ENCODE data around the gene RTKN. TPM values are rescaled to one million over a fixed set of nuclear protein-coding genes. Genes with fewer than 3 reads are reported as not detected.
"Not testable (repeated sequence)": the region's sequence is repeated elsewhere in the genome, so short reads cannot be mapped to it uniquely, and the experiment has no call there.

RTKN gene
- total RNA-seq, 2 experiments from 2014 or later = 1.8 to 2.5 TPM

DNA sequence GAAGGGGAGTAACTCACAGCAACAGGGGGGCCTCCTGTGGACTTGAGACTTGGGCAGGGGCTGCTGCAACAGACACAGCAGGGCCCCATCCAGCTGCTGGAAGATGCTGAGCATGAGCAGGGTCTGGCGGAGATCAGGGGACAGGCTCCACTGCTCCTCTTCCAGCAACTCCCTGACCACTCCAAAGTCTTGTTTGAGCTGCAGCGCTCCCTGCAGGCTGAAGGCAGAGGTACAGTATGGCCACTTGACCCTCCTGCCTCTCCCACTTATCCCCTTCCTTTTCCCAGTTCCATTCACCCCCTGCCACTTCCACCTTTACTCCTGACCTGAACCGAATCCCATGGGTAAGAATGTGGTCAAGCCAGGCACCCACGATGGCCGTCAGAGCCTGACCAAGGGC is 33.2 kb upstream of the RTKN start:
- Mint-ChIP-seq H3K4me3 (no peak overlapping the region), H3K36me3 (ENCODE audit: low read depth) (peaks cover 27% of the 10 kb centered on the region), H3K27me3 (no peaks in the 10 kb centered on the region), H3K27ac (no peak overlapping the region), H3K9me3 (ENCODE audit: low read depth) (no peaks in the 10 kb centered on the region), H3K4me1 (peaks cover 22% of the 10 kb centered on the region)
- ATAC-seq (no peak), DNase-seq (peak; percentile 28)
- ChIA-PET CTCF (interaction anchor here (0.7 to 5.3 kb wide), 6 partner anchors 7 to 86 kb away, joined by 3 to 44 read pairs (median 5); partner anchors contain the start of genes CCDC142, INO80B, TTC31 and WBP1), POLR2A (interaction anchor here (0.6 kb wide), 1 partner anchor 23 kb away, joined by 8 read pairs; no protein-coding TSS in a partner anchor)
- intact Hi-C loops (cut with DNase I, micrococcal nuclease) = no loop called here

DNA sequence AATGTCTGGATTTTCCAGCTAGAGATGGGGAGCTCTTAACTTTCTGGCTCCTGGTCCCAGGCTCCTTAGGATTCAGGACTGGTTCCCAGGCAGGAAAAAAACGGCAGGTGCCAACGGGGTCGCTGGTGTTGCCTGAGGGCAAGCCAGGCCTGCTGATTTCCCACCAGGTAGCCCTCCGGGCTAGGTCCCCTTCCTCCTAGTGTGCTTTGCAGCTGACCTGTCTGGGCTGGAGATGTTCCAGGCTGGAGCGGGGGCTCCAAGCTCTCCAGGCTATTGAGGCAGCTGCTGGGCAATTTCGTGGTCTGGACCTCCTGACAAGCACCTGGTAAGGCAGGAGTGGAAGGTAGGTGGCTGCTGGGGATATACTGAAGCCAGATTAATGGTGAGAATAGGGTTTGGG is 32.7 kb upstream of the RTKN start:
- Mint-ChIP-seq H3K27ac (peak overlapping the region; percentile 19), H3K27me3 (no peaks in the 10 kb centered on the region), H3K4me3 (no peak overlapping the region), H3K4me1 (peaks cover 21% of the 10 kb centered on the region), H3K36me3 (ENCODE audit: low read depth) (peaks cover 27% of the 10 kb centered on the region), H3K9me3 (ENCODE audit: low read depth) (no peaks in the 10 kb centered on the region)
- DNase-seq (no peak), ATAC-seq (no peak)
- ChIA-PET CTCF (interaction anchor here (0.7 to 5.3 kb wide), 5 partner anchors 8 to 1713 kb away, joined by 3 to 44 read pairs (median 4); partner anchors contain the start of genes CCDC142, INO80B, TTC31 and WBP1), POLR2A (interaction anchor here (0.6 kb wide), 1 partner anchor 22 kb away, joined by 8 read pairs; no protein-coding TSS in a partner anchor)
- intact Hi-C loops (cut with DNase I, micrococcal nuclease) = no loop called here

DNA sequence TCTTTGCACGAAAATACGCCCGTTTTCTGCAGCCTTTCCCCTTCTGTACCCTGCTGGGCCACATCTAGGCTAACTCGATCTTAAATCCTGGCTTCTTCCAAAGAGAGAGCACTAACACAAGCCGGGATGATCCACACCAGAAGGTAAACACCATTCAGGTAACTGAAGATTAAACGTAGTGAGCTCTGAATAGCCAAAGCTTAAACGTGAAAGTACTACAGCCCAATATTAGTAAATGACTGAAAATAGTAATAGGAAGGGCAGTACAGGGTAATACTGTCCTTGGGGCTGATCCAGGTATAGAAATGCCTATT is 31.2 kb upstream of the RTKN start:
- intact Hi-C loops (cut with DNase I, micrococcal nuclease) = loop anchor here (1.0 to 2.0 kb wide), 10 partner anchors 8 to 736 kb away; partner anchors contain the start of genes AUP1 (in 2 of the 2), HTRA2 (in 2 of the 2), WBP1 (in 2 of the 2) and C2orf81 (in 1 of the 2)
- POLR2A ChIA-PET = interaction anchor here (1.3 to 1.4 kb wide), 2 partner anchors 9 to 15 kb away, joined by 6 read pairs; partner anchors contain the start of genes CCDC142 and WBP1
- H3K4me1 Mint-ChIP-seq = peaks cover 21% of the 10 kb centered on the region
- CTCF ChIA-PET = interaction anchor here (0.6 to 5.3 kb wide), 5 partner anchors 9 to 59 kb away, joined by 3 to 44 read pairs (median 4); partner anchors contain the start of genes CCDC142, DQX1, INO80B and TTC31
- H3K36me3 Mint-ChIP-seq (ENCODE audit: low read depth) = peaks cover 24% of the 10 kb centered on the region
- H3K9me3 Mint-ChIP-seq (ENCODE audit: low read depth) = no peaks in the 10 kb centered on the region
- peak overlapping the region; percentile 93 for H3K27ac Mint-ChIP-seq
- ATAC-seq (no peak), DNase-seq (no peak)
- H3K27me3 Mint-ChIP-seq = no peaks in the 10 kb centered on the region
- peak overlapping the region; percentile 98 for H3K4me3 Mint-ChIP-seq

DNA sequence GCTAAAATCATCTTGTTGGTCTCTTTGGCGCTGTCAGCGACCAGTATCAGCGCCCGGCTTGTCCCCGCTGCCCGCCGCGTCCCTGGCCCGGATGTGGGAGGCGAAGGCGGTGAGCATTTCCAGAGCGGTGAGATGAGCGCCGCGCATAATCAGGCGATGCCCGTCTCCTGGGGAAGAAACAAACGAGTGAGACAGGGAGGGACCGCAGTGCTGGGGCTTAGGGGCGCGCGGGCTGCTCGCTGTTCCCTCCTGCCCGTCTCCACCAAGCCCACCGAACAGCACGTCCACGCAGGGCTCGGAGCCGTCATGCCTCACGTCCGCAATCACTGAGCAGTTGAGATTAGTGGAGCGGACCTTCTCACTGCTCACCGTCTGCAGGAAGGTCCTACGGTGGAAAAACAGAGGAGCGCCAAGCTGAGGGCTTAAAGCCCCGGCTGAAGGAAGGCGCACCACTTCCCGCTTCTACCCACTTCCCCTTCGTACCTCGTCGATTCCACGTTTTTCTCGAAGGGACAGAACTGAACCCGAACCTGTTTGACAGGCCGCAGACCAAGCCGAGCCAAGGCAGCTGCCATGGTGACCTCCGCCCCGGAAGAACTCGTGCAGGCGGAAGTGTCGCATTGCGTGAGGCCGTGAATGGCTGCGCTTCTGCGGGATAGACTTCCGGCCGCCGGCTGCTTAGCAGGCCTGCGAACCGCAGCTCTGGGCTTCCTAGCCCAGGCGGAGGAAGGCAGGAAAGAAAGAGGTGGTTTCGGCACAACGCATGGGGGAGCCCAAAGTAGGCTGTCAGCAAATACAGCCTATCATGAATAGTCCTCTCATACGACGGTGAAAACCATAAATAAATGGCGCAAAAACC is 30.6 kb upstream of the RTKN start, which contains the start of gene MRPL53:
Gene MRPL53 (minus strand): TSS at position 595 of the 859 bp plus-strand sequence. CDS start 20 bp downstream, at position 575.
- ChIA-PET POLR2A (interaction anchor here (0.6 to 1.4 kb wide), 4 partner anchors 9 to 428 kb away, joined by 3 to 8 read pairs (median 6); partner anchors contain the start of genes CCDC142 and WBP1), CTCF (interaction anchor here (0.6 to 5.3 kb wide), 5 partner anchors 10 to 59 kb away, joined by 3 to 44 read pairs (median 4); partner anchors contain the start of genes CCDC142, DQX1, INO80B and TTC31)
- Mint-ChIP-seq H3K27me3 (no peaks in the 10 kb centered on the region), H3K36me3 (ENCODE audit: low read depth) (peaks cover 20% of the 10 kb centered on the region), H3K27ac (peak within 1 kb of the TSS; percentile 93), H3K9me3 (ENCODE audit: low read depth) (no peaks in the 10 kb centered on the region), H3K4me3 (peak within 1 kb of the TSS; percentile 98), H3K4me1 (peaks cover 21% of the 10 kb centered on the region)
- DNase-seq = peak; percentile 97
- ATAC-seq = peak; percentile 92
- intact Hi-C loops (cut with DNase I, micrococcal nuclease) = loop anchor here (1.0 to 2.0 kb wide), 9 partner anchors 10 to 736 kb away; partner anchors contain the start of genes AUP1 (in 2 of the 2), HTRA2 (in 2 of the 2), WBP1 (in 2 of the 2) and C2orf81 (in 1 of the 2)

DNA sequence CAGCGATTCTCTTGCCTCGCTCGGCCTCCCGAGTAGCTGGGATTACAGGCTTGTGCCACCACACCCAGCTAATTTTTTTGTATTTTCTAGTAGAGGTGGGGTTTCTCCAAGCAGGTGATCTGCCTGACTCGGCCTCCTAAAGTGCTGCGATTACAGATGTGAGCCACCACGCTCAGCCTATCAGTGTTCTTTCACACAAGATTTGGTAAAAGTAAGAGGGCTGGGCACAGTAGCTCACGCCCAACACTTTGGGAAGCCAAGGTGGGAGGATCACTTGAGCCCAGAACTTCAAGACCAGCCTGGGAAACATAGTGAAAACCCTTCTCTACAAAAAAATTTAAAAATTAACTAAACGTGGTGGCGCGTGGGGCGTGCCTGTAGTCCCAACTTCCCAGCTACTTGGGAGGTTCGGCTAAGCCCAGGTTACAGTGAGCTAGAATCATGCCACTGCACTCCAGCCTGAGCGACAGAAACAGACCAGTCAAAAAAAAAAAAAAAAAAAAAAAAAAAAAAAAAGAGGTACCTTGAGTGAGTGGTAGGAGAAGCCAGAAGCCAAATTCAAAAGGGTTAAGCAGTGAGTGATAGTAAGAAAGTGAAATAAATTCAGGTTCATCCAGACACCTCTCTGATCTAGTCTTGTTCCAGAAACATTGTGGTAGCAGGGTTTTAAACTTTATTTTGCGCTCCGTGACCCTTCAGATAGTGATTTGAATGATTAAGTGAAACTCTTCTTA is 29.8 kb upstream of the RTKN start:
- ChIA-PET POLR2A (interaction anchor here (0.6 to 1.4 kb wide), 5 partner anchors 10 to 105 kb away, joined by 3 to 6 read pairs (median 3); partner anchors contain the start of genes INO80B and WBP1), CTCF (interaction anchor here (0.6 to 5.3 kb wide), 5 partner anchors 10 to 115 kb away, joined by 3 to 44 read pairs (median 3); partner anchors contain the start of genes AUP1, CCDC142, INO80B and TTC31)
- no peak for DNase-seq
- intact Hi-C loops (cut with DNase I, micrococcal nuclease) = loop anchor here (1.0 to 2.0 kb wide), 9 partner anchors 11 to 735 kb away; partner anchors contain the start of genes AUP1 (in 2 of the 2), HTRA2 (in 2 of the 2), WBP1 (in 2 of the 2) and C2orf81 (in 1 of the 2)
- Mint-ChIP-seq H3K4me3 (peak overlapping the region; percentile 98), H3K36me3 (ENCODE audit: low read depth) (peaks cover 18% of the 10 kb centered on the region), H3K9me3 (ENCODE audit: low read depth) (no peaks in the 10 kb centered on the region), H3K4me1 (peaks cover 21% of the 10 kb centered on the region), H3K27ac (peak overlapping the region; percentile 93), H3K27me3 (no peaks in the 10 kb centered on the region)
- peak; percentile 8 for ATAC-seq

DNA sequence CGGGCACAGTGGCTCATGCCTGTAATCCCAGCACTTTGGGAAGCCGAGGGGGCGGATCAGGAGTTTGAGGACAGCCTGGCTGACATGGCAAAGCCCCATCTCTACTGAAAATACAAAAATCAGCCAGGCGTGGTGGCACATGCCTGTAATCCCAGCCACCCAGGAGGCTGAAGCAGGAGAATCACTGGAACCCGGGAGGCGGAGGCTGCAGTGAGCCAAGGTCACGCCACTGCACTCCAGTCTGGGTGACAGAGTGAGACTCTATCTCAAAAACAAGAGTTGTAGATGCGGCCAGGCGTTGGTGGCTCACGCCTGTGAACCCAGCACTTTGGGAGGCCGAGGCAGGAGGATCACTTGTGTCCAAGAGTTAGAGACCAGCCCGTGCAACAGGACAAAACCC is 29.0 kb upstream of the RTKN start:
- Mint-ChIP-seq H3K27ac (peak overlapping the region; percentile 86), H3K4me3 (peak overlapping the region; percentile 28), H3K36me3 (ENCODE audit: low read depth) (peaks cover 18% of the 10 kb centered on the region), H3K4me1 (peaks cover 24% of the 10 kb centered on the region)
- intact Hi-C loops (cut with DNase I, micrococcal nuclease); ATAC-seq; DNase-seq; H3K9me3 Mint-ChIP-seq (ENCODE audit: low read depth); H3K27me3 Mint-ChIP-seq: not testable (repeated sequence)
- CTCF ChIA-PET = interaction anchor here (1.0 to 5.3 kb wide), 4 partner anchors 12 to 116 kb away, joined by 3 to 44 read pairs (median 21); partner anchors contain the start of genes AUP1, CCDC142, INO80B and TTC31
- POLR2A ChIA-PET = interaction anchor here (0.8 to 1.3 kb wide), 3 partner anchors 11 to 16 kb away, joined by 3 read pairs; partner anchors contain the start of genes INO80B and WBP1

DNA sequence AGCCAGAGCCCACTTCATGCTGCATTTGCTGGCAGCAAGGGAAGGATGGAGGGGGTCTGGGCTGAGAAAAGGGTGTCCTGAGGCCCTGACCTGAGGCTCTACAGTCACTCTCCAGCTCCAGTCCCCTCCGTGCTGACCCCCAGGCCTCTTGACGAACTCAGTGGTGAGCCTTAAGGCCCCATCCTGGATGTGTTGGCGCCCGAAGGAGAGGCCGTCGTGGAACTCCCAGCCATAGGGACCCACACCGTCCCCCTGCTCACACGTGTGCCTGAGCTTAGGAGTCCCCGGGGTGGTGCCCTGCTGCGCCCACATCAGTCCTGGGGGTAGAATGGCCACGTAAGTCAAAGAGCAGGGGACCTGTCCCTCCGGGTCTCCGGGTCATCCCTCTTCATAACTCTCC is 22.7 kb upstream of the RTKN start:
- POLR2A ChIA-PET = interaction anchor here (0.6 kb wide), 1 partner anchor 8 kb away, joined by 3 read pairs; no protein-coding TSS in a partner anchor
- H3K36me3 Mint-ChIP-seq (ENCODE audit: low read depth) = peaks cover 9% of the 10 kb centered on the region
- CTCF ChIA-PET = interaction anchor here (0.8 to 1.2 kb wide), 3 partner anchors 19 to 641 kb away, joined by 3 read pairs; partner anchors contain the start of genes CCDC142 and TTC31
- peak overlapping the region; percentile 93 for H3K4me3 Mint-ChIP-seq
- DNase-seq (no peak), ATAC-seq (peak; percentile 1)
- peaks cover 20% of the 10 kb centered on the region for H3K4me1 Mint-ChIP-seq
- intact Hi-C loops (cut with DNase I, micrococcal nuclease) = no loop called here
- no peaks in the 10 kb centered on the region for H3K9me3 Mint-ChIP-seq (ENCODE audit: low read depth)
- H3K27ac Mint-ChIP-seq = peak overlapping the region; percentile 60
- H3K27me3 Mint-ChIP-seq = no peaks in the 10 kb centered on the region

DNA sequence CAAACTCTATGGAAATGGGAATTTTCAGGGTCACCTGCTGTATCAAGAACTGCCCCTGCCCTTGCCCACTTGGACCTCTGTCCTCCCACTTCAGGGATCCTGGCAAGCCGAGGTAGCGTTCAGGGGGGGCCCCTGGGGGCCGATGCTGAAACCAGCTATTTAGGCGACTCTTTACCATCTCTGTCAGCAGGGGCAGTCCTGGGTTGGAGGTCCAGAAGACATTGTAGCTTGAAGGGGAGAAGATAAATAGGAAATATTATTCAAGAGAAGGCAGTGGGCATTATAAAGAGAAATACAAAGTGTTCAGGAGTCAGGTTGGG is 21.0 kb upstream of the RTKN start:
- H3K9me3 Mint-ChIP-seq (ENCODE audit: low read depth) = no peaks in the 10 kb centered on the region
- ATAC-seq = no peak
- peaks cover 22% of the 10 kb centered on the region for H3K4me1 Mint-ChIP-seq
- H3K27me3 Mint-ChIP-seq = no peaks in the 10 kb centered on the region
- no peak overlapping the region for H3K4me3 Mint-ChIP-seq
- peaks cover 11% of the 10 kb centered on the region for H3K36me3 Mint-ChIP-seq (ENCODE audit: low read depth)
- intact Hi-C loops (cut with DNase I, micrococcal nuclease) = no loop called here
- ChIA-PET CTCF (interaction anchor here (1.5 kb wide), 1 partner anchor 12 kb away, joined by 4 read pairs; no protein-coding TSS in a partner anchor), POLR2A (no interaction called here)
- no peak overlapping the region for H3K27ac Mint-ChIP-seq
- DNase-seq = no peak

DNA sequence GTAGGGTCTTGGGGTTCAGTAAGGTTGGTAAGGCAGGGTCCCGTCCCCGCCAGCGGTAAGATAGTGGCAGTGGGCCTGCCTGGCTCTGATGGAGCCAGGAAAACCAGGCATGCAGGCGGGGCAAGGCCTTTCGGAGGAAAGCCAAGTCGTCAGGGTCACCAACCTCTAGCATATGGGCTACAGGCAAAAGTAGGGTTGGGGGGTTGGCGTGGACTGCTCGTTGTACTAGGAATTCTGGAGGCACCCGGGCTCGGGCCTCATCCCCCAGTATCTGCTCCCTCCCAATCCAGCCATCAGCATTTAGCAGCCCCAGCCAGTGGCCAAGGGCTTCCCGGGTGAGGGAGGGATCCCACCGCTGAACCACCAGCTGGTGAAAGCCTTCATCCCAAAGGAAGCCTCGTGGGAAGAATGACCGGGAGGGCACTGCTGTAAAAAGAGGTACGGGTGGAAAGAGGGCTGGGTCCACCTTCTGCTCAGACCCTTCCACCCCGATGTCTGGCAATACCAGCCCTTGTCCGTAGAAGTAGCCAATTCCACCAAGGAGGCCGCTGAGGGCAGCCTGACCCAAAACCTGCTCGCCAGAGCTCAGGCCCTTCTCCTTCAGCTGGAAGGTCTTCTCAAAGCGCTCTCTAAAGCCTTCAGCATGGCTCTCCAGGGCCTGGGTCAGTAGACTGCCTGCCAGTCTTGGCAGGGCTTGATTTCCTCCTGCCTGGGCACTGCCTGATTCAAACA is 20.5 kb upstream of the RTKN start:
- peaks cover 22% of the 10 kb centered on the region for H3K4me1 Mint-ChIP-seq
- DNase-seq (no peak), ATAC-seq (no peak)
- intact Hi-C loops (cut with DNase I, micrococcal nuclease) = no loop called here
- H3K27me3 Mint-ChIP-seq = no peaks in the 10 kb centered on the region
- no peak overlapping the region for H3K27ac Mint-ChIP-seq
- H3K36me3 Mint-ChIP-seq (ENCODE audit: low read depth) = peaks cover 12% of the 10 kb centered on the region
- ChIA-PET CTCF (interaction anchor here (0.7 to 1.5 kb wide), 3 partner anchors 7 to 12 kb away, joined by 3 to 4 read pairs (median 4); no protein-coding TSS in a partner anchor), POLR2A (no interaction called here)
- no peak overlapping the region for H3K4me3 Mint-ChIP-seq
- H3K9me3 Mint-ChIP-seq (ENCODE audit: low read depth) = no peaks in the 10 kb centered on the region

Measured in activated CD4-positive, alpha-beta T cell treated with anti-CD3 and anti-CD28 coated beads for 36 hours (primary cell).